Chondrocyte (in vitro differentiated cells): ENCODE data around the gene BRPF1. TPM values are rescaled to one million over a fixed set of nuclear protein-coding genes. Genes with fewer than 3 reads are reported as not detected.

Experiments
- DNase-seq: peaks from one replicate; pipeline ENCODE4 v3.0.0; 2021; ENCODE audit warnings: mixed read lengths, low spot score
- H3K27ac Mint-ChIP-seq: one replicate; pipeline ENCODE4 v1.8.0; 2021; ENCODE audit warnings: mild to moderate bottlenecking, moderate library complexity, mixed read lengths; ENCODE audit not compliant: unreplicated experiment
- H3K27me3 Mint-ChIP-seq: 2 replicates; pipeline ENCODE4 v1.8.0; 2021; ENCODE audit warnings: low read depth, mixed read lengths
- H3K36me3 Mint-ChIP-seq: 2 replicates; pipeline ENCODE4 v1.8.0; 2021; ENCODE audit warnings: low read depth, mixed read lengths
- H3K4me1 Mint-ChIP-seq: 2 replicates; pipeline ENCODE4 v1.8.0; 2021; ENCODE audit warnings: low read depth, mild to moderate bottlenecking, mixed read lengths
- H3K4me3 Mint-ChIP-seq: one replicate; pipeline ENCODE4 v1.8.0; 2021; ENCODE audit warnings: mild to moderate bottlenecking, moderate library complexity, mixed read lengths; ENCODE audit not compliant: unreplicated experiment
- H3K9me3 Mint-ChIP-seq: 2 replicates; pipeline ENCODE4 v1.8.0; 2021; ENCODE audit warnings: low read depth, mixed read lengths
- CTCF ChIP-seq: fragments of 200-600 bp; sonication (generic); IDR thresholded peaks from 2 replicates; pipeline ENCODE4 v1.5.0; 2021; ENCODE audit warnings: antibody characterized with exemption, mild to moderate bottlenecking, moderate library complexity
- total RNA-seq: library from RNA; stranded (reverse); gene quantifications from 3 replicates; pipeline ENCODE4 v1.2.1, GENCODE V29; 2021

The BRPF1 gene
- total RNA-seq, 1 donor from 2014 or later, result 15.5 TPM

DNA sequence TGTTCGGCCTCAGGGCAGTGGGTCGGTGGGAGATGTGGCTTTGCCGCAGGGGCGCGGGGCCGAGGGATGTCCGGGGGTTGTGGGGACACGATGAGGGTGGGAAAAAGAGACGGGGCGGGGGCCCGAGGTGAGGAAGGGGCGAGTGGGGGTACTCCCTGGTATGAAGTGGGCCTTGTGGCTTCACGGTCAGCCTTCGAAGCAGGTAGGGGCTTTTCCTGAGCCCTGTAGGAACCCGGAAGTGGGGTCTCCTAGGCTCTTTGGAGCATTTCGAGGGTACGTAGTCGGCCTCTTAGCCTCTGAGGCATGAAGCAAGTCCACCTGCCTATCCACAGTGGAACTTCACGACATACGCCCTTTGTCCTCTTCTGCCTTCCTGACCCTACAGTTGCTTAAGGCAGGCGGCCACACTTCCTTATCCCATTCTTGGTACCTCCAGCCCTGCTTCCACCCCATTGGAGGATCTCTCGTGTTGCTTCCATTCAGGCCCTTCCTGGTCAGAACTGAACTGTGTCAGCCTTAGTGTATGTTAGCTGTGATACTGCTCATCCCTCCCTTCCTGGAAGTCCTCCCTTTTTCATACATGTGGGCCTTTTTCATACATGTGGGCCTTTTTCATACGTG lies 61.7 kb downstream of the BRPF1 start:
- peak; percentile 26 for TF ChIP-seq CTCF
- Mint-ChIP-seq H3K36me3 (peaks cover 19% of the 10 kb centered on the region), H3K4me3 (peak overlapping the region; percentile 94), H3K27me3 (no peaks in the 10 kb centered on the region), H3K27ac (peak overlapping the region; percentile 100), H3K4me1 (peaks cover 38% of the 10 kb centered on the region), H3K9me3 (no peaks in the 10 kb centered on the region)
- no peak for DNase-seq

DNA sequence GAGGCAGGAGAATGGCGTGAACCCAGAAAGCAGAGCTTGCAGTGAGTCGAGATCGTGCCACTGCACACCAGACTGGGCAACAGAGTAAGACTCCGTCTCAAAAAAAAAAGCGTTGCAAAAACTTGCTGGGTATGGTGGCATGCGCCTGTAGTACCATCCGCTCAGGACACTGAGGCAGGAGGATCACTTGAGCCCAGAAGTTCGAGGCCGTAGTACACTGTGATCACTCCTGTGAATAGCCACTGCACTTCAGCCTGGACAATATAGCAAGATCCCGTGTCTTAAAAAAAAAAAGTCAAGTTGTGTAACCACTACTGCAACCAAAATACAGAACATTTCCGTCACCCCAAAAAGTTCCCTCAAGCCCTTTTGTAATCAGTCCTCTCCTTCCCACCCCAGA lies 62.9 kb downstream of the BRPF1 start:
- DNase-seq, result no peak
- no peaks in the 10 kb centered on the region for H3K27me3 Mint-ChIP-seq
- TF ChIP-seq CTCF, result no peak
- peaks cover 16% of the 10 kb centered on the region for H3K36me3 Mint-ChIP-seq
- H3K4me3 Mint-ChIP-seq, result peak overlapping the region; percentile 94
- peaks cover 38% of the 10 kb centered on the region for H3K4me1 Mint-ChIP-seq
- H3K9me3 Mint-ChIP-seq, result no peaks in the 10 kb centered on the region
- H3K27ac Mint-ChIP-seq, result no peak overlapping the region

DNA sequence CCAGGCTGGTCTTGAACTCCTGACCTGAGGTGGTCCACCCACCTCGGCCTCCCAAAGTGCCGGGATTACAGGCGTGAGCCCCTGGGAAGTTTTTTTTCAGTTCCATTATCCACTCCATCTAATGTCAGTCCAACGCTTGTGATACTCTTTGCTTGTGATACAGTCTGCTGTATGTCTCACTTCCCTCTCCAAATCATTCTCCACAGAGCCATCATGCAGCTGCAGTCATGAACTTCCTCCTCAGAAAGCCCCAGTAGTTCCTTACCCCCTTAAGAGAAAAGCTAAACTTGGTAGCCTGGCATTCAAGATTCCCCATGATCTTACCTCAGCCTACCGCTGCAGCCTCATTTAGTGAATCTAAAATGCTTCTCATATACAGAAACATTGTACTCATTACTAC lies 63.7 kb downstream of the BRPF1 start:
- Mint-ChIP-seq H3K27ac (peak overlapping the region; percentile 14), H3K4me1 (peaks cover 38% of the 10 kb centered on the region), H3K9me3 (no peaks in the 10 kb centered on the region), H3K36me3 (peaks cover 21% of the 10 kb centered on the region), H3K27me3 (no peaks in the 10 kb centered on the region), H3K4me3 (peak overlapping the region; percentile 38)
- TF ChIP-seq CTCF, result no peak
- DNase-seq, result no peak

- Mint-ChIP-seq H3K9me3 (no peaks in the 10 kb centered on the region), H3K36me3 (peaks cover 28% of the 10 kb centered on the region), H3K4me3 (no peak overlapping the region)
These were observed 65.8 kb downstream of the BRPF1 start for GRCh38 chr3:9797196-9797945.

More at GRCh38 chr3:9797196-9797945, 65.8 kb downstream of the BRPF1 start:
- no peak for DNase-seq
- TF ChIP-seq CTCF, result no peak
- Mint-ChIP-seq H3K4me1 (peaks cover 21% of the 10 kb centered on the region), H3K27me3 (no peaks in the 10 kb centered on the region), H3K27ac (no peak overlapping the region)

Other genes with a start within 250 kb of the BRPF1 start
- gene LHFPL4, start 177.9 kb upstream of the BRPF1 start, total RNA-seq, result not detected in 3 replicates
- 17.1 to 22.2 TPM (median 19.1 TPM) in 3 replicates for gene MTMR14, start 82.2 kb upstream of the BRPF1 start, total RNA-seq
- not detected in 3 replicates for gene CPNE9, start 27.9 kb upstream of the BRPF1 start, total RNA-seq
- 23.8 to 26.7 TPM (median 24.2 TPM) in 3 replicates for gene OGG1, start 18.2 kb downstream of the BRPF1 start, total RNA-seq
- 9.7 to 20.9 TPM (median 19.3 TPM) in 3 replicates for gene CAMK1, start 38.2 kb downstream of the BRPF1 start, total RNA-seq
- 42.2 to 69.9 TPM (median 69.6 TPM) in 3 replicates for gene TADA3, start 60.7 kb downstream of the BRPF1 start, total RNA-seq
- 150 to 179 TPM (median 177 TPM) in 3 replicates for gene ARPC4, start 61.3 kb downstream of the BRPF1 start, total RNA-seq
- gene TTLL3, start 78.5 kb downstream of the BRPF1 start, total RNA-seq, result 31.5 to 44.9 TPM (median 38.7 TPM) in 3 replicates
- gene RPUSD3, start 112.3 kb downstream of the BRPF1 start, total RNA-seq, result 26.9 to 31.4 TPM (median 27.7 TPM) in 3 replicates
- not detected in 3 replicates for gene CIDEC, start 148.5 kb downstream of the BRPF1 start, total RNA-seq
- 20.3 to 25.1 TPM (median 24.5 TPM) in 3 replicates for gene JAGN1, start 158.9 kb downstream of the BRPF1 start, total RNA-seq
- 0.42 to 1.6 TPM (median 0.92 TPM) in 3 replicates for gene IL17RE, start 171.1 kb downstream of the BRPF1 start, total RNA-seq
- 20.8 to 26.4 TPM (median 21.3 TPM) in 3 replicates for gene IL17RC, start 185.4 kb downstream of the BRPF1 start, total RNA-seq
- 26.5 to 29.9 TPM (median 28.2 TPM) in 3 replicates for gene CRELD1, start 202.1 kb downstream of the BRPF1 start, total RNA-seq
- gene PRRT3, start 220.7 kb downstream of the BRPF1 start, total RNA-seq, result 3.9 to 7.6 TPM (median 3.9 TPM) in 3 replicates